SU-DHL-6 (cell line): ENCODE results near the gene DAND5.
"Not testable (repeated sequence)": the region's sequence is repeated elsewhere in the genome, so short reads cannot be mapped to it uniquely, and the experiment has no call there.

Experiments
- H2AFZ ChIP-seq: fragments of 200-600 bp; sonication (generic); 2 replicates; pipeline ENCODE4 v1.6.1; 2014; ENCODE audit warnings: low read depth, mild to moderate bottlenecking, moderate library complexity, mixed read lengths, antibody characterized with exemption, low read length; ENCODE audit not compliant: severe bottlenecking
- H3F3A ChIP-seq: fragments of 200-600 bp; shearing (Covaris generic); 2 replicates; pipeline ENCODE4 v1.6.0; 2016; ENCODE audit warnings: antibody characterized with exemption, mild to moderate bottlenecking; ENCODE audit not compliant: insufficient read depth
- H3K27ac ChIP-seq: fragments of 200-600 bp; sonication (generic); 2 replicates; pipeline ENCODE4 v1.5.1; 2016; ENCODE audit warnings: low read depth, mild to moderate bottlenecking, low read length, moderate library complexity, mixed read lengths
- H3K27me3 ChIP-seq: fragments of 200-600 bp; sonication (generic), shearing (Covaris generic); 2 replicates; pipeline ENCODE4 v1.6.0; 2014; ENCODE audit warnings: mild to moderate bottlenecking, low read length
- H3K36me3 ChIP-seq: fragments of 200-600 bp; sonication (generic); 2 replicates; pipeline ENCODE4 v1.6.1; 2014; ENCODE audit warnings: mild to moderate bottlenecking, low read length, mixed read lengths
- H3K4me2 ChIP-seq: fragments of 300-600, 200-600 bp; shearing (Covaris generic), sonication (generic); 2 replicates; pipeline ENCODE4 v1.6.0; 2014; ENCODE audit warnings: low read length, low read depth, mild to moderate bottlenecking; ENCODE audit not compliant: poor library complexity, severe bottlenecking
- H3K4me3 ChIP-seq: fragments of 200-600 bp; sonication (generic); 2 replicates; pipeline ENCODE4 v1.5.1; 2014; ENCODE audit warnings: antibody characterized with exemption, low read length, mild to moderate bottlenecking, mixed read lengths; ENCODE audit not compliant: insufficient read depth, poor library complexity, severe bottlenecking
- H3K79me2 ChIP-seq: fragments of 200-600 bp; sonication (generic); 2 replicates; pipeline ENCODE4 v1.6.1; 2014; ENCODE audit warnings: mild to moderate bottlenecking, low read length, moderate library complexity; ENCODE audit not compliant: insufficient read depth
- H3K9ac ChIP-seq: fragments of 200-600 bp; sonication (generic); 2 replicates; pipeline ENCODE4 v1.7.0; 2014; ENCODE audit warnings: mild to moderate bottlenecking, low read length
- H3K9me2 ChIP-seq: fragments of 200-600 bp; sonication (generic); replicated peaks from 2 replicates; pipeline ENCODE4 v1.6.1; 2014; ENCODE audit warnings: low read length; ENCODE audit not compliant: insufficient read depth
- H3K9me3 ChIP-seq: fragments of 200-600 bp; sonication (generic); 2 replicates; pipeline ENCODE4 v1.6.1; 2014; ENCODE audit warnings: low read length, mixed read lengths; ENCODE audit not compliant: insufficient read depth
- H4K20me1 ChIP-seq: fragments of 200-600 bp; sonication (generic); 2 replicates; pipeline ENCODE4 v1.6.1; 2014; ENCODE audit warnings: low read depth, mild to moderate bottlenecking, antibody characterized with exemption, low read length, moderate library complexity, mixed read lengths
- CTCF ChIP-seq: fragments of 200-600 bp; sonication (generic); IDR thresholded peaks from one replicate; pipeline ENCODE4 v1.5.1; 2017; ENCODE audit warnings: antibody characterized with exemption, mild to moderate bottlenecking, low read length, moderate library complexity; ENCODE audit not compliant: insufficient read depth, poor library complexity, severe bottlenecking
- EZH2phosphoT487 ChIP-seq: fragments of 200-600 bp; sonication (generic), shearing (Covaris generic); conservative IDR thresholded peaks from 2 replicates; pipeline ENCODE4 v1.6.1; 2018; ENCODE audit warnings: mild to moderate bottlenecking, antibody characterized with exemption, low read length, moderate library complexity, mixed read lengths

DAND5 gene

DNA sequence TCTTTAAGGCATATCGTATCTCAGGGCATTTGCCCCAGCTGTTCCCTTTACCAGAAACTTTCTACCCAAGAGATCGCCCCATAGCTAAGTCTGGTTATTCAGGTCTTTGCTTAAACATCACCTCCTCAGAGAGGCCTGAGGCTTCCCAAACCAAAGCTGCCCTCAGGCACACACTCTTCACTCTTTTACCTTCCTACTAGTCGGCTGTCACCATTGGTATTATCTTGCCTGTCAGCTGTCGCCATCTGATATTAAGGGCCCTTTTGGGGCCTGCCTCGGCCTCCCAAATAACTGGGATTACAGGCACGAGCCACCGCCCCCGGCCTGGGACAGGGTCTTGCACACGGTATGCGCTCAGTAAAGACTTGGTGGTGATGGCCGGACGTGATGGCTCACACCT, 13.4 kb upstream of the DAND5 start:
- Histone ChIP-seq H3K79me2 (peaks cover 23% of the 10 kb centered on the region), H3K4me2 (peak overlapping the region; percentile 69), H3K27ac (peak overlapping the region; percentile 72), H3K4me3 (peak overlapping the region; percentile 66), H3K27me3 (no peaks in the 10 kb centered on the region), H3K9me2 (no peaks in the 10 kb centered on the region), H4K20me1 (no peaks in the 10 kb centered on the region; the same call in 1 of the 2 replicates), H2AFZ (no peak overlapping the region), H3K9ac (peak overlapping the region; percentile 80), H3K9me3 (no peaks in the 10 kb centered on the region), H3F3A (peaks cover 43% of the 10 kb centered on the region), H3K36me3 (0 out of 2 replicates have a peak, but pooled peaks cover 7% of the 10 kb centered on the region)
- TF ChIP-seq CTCF (no peak), EZH2phosphoT487 (no peak)

- peak within 1 kb of the TSS; percentile 92 for H2AFZ ChIP-seq
- peak within 1 kb of the TSS; percentile 66 for H3K4me3 ChIP-seq
- H3K9me3 ChIP-seq = no peaks in the 10 kb centered on the region
- no peaks in the 10 kb centered on the region; the same call in 1 of the 2 replicates for H4K20me1 ChIP-seq
- H3K4me2 ChIP-seq = peak within 1 kb of the TSS; percentile 69
- H3K79me2 ChIP-seq = peaks cover 23% of the 10 kb centered on the region
- H3K36me3 ChIP-seq = 0 out of 2 replicates have a peak, but pooled peaks cover 7% of the 10 kb centered on the region
- peak within 1 kb of the TSS; percentile 80 for H3K9ac ChIP-seq
- H3K27me3 ChIP-seq = no peaks in the 10 kb centered on the region
- TF ChIP-seq CTCF (no peak), EZH2phosphoT487 (no peak)
- H3K9me2 ChIP-seq = no peaks in the 10 kb centered on the region
- peaks cover 43% of the 10 kb centered on the region for H3F3A ChIP-seq
- H3K27ac ChIP-seq = peak within 1 kb of the TSS; percentile 72
Observed at GRCh38 chr19:12956446-12957388, 12.7 kb upstream of the DAND5 start, which contains the start of gene GADD45GIP1. Gene GADD45GIP1, minus strand, starts transcription at chr19:12957223. Its CDS starts 11 bp downstream, at chr19:12957212.

GRCh38 chr19:12957389-12957952, 11.9 kb upstream of the DAND5 start:
- H3K79me2 ChIP-seq = peaks cover 23% of the 10 kb centered on the region

More at GRCh38 chr19:12957389-12957952, 11.9 kb upstream of the DAND5 start:
- H3K36me3 ChIP-seq, H4K20me1 ChIP-seq, H3K27me3 ChIP-seq, H3K9me2 ChIP-seq, H3K9me3 ChIP-seq: not testable (repeated sequence)
- H3K9ac ChIP-seq = peak overlapping the region; percentile 80
- peak overlapping the region; percentile 69 for H3K4me2 ChIP-seq
- peak overlapping the region; percentile 72 for H3K27ac ChIP-seq
- H2AFZ ChIP-seq = peak overlapping the region; percentile 92
- H3F3A ChIP-seq = peaks cover 43% of the 10 kb centered on the region
- peak overlapping the region; percentile 66 for H3K4me3 ChIP-seq
